GM12864 (cell line): ENCODE measurements around the gene SLC37A1.

Experiments used
- DNase-seq: peaks from one replicate; pipeline ENCODE4 v3.0.0-alpha.2; 2011; ENCODE audit warnings: low read depth
- H3K4me3 ChIP-seq: 2 replicates; pipeline ENCODE4 v1.5.1; 2011; ENCODE audit warnings: mild to moderate bottlenecking, low read depth, low read length, control low read depth
- TF ChIP-seq, protein P1 (sequence below): IDR thresholded peaks from 2 replicates; pipeline ENCODE4 v1.5.1; 2011; ENCODE audit warnings: low read depth, mild to moderate bottlenecking, moderate library complexity, low read length, control low read depth, inconsistent platforms; ENCODE audit errors: missing control alignments

Gene SLC37A1

DNA sequence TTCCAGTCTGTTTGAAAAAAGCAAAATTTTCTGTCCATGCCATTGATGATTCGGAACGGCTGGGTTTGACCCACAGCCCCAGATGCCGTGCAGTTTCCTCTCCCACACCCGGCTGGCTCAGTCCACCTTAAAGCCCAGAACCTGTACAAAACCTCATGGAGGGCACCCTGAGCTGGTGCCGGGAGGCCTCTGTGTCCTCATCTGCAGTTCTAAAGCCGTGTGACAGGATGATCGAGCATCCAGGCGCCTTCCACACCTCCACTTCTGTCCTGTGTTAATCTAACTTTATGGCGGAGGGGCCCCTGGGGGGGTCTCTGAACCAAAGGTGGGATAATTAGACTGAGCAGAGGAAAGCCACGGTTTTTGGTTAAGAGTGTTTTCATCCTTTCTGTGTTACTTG is 49.6 kb downstream of the SLC37A1 start:
- DNase-seq, result no peak
- TF ChIP-seq, protein P1, sequence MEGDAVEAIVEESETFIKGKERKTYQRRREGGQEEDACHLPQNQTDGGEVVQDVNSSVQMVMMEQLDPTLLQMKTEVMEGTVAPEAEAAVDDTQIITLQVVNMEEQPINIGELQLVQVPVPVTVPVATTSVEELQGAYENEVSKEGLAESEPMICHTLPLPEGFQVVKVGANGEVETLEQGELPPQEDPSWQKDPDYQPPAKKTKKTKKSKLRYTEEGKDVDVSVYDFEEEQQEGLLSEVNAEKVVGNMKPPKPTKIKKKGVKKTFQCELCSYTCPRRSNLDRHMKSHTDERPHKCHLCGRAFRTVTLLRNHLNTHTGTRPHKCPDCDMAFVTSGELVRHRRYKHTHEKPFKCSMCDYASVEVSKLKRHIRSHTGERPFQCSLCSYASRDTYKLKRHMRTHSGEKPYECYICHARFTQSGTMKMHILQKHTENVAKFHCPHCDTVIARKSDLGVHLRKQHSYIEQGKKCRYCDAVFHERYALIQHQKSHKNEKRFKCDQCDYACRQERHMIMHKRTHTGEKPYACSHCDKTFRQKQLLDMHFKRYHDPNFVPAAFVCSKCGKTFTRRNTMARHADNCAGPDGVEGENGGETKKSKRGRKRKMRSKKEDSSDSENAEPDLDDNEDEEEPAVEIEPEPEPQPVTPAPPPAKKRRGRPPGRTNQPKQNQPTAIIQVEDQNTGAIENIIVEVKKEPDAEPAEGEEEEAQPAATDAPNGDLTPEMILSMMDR, result no peak
- H3K4me3 ChIP-seq, result no peak overlapping the region

DNA sequence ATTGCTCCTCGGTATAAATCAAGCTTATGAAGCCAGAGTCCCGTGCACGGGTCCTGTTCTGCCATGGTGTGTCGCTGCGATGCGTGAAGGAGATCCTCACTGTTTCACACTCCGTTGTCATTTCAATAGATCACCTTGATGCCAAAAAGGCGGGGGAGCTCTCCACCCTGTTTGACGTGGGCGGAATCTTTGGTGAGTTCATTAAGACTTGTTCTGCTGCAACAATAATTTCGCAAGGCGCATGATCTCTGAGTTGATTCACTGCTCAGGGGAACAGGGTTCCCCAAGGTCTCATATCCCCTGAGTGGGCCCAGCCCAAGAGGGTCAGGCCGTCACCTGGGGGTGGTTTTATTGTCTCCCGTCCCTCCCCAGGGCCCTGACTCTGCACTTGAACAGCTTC is 50.0 kb downstream of the SLC37A1 start:
- TF ChIP-seq, protein P1, result no peak
- H3K4me3 ChIP-seq, result no peak overlapping the region
- no peak for DNase-seq

DNA sequence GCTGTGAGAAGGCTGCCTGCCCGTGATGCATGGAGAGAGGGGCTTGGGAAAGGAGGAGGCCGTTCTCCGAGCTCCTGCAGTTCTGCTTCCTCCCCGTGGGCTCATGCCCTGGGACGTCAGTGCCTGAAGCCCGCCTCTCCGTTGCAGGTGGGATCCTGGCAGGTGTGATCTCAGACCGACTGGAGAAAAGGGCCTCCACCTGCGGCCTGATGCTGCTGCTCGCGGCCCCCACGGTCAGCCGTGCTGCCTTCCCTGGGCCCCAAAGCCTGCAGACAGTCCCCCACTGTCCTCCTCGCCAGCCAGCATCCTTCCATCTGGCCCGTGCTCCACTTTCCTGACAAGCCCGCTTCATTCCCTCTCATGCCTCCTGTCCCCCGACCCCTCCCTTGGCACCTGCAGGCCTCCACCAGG is 50.9 kb downstream of the SLC37A1 start:
- H3K4me3 ChIP-seq, result no peak overlapping the region
- DNase-seq, result no peak
- TF ChIP-seq, protein P1, result no peak

DNA sequence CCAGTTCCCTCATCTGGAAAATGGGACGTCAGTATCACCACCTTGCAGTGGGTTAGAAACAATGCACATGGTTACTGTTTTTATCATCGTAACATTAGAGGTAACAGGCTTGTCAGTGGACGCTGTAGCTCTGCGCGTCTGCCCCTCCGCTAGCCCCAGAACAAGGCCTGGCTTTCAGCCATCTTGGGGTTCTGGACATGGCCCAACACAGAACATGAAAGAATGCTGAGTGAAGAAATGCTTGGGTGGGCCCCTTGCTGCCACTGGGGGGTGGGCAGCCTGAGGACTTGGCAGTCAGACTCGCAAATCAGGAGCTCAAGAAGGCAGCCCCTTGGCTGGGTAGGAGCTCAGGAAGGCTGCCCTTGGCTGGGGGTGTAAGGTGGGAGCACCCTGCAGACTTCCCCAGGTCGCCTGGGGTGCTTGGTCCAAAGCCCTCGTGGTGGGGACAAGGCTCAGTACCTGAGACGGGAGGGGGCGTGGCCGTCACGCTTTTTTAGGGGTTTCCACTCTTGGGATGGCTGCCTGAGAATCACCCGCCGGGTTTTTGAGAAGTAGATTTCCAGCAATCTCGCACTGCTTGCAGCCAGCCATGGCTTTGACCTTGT is 51.7 kb downstream of the SLC37A1 start:
- no peak overlapping the region for H3K4me3 ChIP-seq
- no peak for DNase-seq
- TF ChIP-seq, protein P1, result no peak

DNA sequence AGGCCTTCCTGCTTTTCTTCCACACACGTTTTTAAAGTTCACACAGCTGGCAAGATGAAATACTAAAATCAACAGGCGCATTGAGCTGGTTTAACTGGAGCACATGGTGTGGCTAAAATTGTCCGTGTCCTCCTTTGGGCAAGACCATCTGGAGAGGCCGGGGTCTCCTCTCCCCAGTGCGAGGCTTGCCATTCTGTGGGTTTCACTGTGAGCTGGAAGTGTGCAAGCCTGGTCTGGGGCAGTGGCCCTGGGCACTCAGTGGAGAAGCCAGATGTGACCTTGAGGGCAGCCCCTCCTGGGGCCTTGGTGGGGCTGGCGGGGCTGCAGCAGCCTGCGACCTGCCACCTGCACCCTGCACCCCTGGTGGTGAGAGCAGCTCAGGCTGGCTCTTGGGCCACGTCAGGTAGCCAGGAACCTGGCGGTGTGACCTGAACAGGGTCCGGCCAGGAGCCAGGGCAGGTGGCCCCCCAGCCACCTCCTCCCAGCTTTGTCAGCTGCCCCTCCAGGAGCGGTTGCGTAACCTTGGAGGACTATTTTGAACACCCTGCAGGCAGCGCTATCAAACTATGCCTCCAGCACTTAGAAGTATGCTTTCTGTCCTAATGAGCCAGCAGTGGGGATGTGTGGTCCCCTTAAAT is 52.4 kb downstream of the SLC37A1 start:
- H3K4me3 ChIP-seq, result no peak overlapping the region
- TF ChIP-seq, protein P1, result no peak
- no peak for DNase-seq

DNA sequence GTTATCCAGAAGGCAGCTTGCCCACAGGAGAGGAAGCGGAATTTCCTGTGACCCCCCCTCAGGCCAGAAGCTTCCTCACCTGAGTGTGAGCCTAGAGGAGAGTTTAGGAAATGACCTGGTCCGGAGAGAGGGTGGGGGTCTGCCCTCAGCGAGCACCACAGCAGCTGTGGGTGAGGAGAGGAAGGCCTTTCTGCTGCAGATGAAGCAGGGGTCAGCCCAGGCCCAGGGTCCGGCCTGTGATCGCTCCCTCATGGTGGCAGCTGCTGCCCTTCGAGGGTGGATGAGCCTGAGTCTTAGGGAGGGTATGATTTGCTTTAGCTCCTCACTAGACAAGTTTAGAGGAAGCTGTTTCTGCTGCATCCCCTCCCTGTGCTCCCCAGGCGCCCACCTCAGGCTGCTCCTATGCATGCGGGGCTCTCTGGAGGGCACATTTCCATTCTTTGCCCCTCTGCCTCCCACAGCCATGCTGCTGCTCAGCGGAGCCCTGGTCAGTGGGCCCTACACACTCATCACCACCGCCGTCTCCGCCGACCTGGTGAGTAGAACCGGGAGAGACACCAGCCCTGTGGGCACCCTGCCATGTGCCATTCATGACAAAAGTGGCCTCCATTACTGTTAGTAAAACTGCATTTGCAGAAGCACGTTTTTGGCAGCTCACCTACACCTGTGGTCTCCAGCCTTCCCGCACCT is 53.0 kb downstream of the SLC37A1 start:
- H3K4me3 ChIP-seq, result no peak overlapping the region
- no peak for DNase-seq
- TF ChIP-seq, protein P1, result no peak

DNA sequence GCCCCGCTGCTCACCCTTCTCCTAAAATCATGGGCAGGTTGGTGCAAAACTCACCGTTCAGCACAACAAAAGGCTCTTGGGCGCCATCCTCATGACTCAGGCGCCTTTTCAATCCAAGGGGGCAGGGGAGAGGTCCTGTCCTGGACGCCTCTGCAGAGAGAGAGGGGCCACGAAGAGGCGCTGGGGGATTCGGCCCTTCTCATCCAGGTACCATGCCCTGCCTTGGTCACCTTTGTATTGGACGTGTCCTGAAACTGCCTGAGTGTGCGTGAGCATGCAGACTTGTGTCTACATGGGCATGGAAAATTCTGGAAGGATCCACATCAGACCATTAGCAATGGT is 53.5 kb downstream of the SLC37A1 start:
- DNase-seq, result no peak
- TF ChIP-seq, protein P1, result no peak
- no peak overlapping the region for H3K4me3 ChIP-seq
